PC-3 (cell line): ENCODE data around the gene PDSS2.

Experiments
- EZH2 ChIP-seq: fragments of 300-600 bp; sonication (generic); IDR thresholded peaks from one replicate; pipeline ENCODE4 v1.6.1; 2017; ENCODE audit warnings: antibody characterized with exemption, mild to moderate bottlenecking, low read length; ENCODE audit not compliant: unreplicated experiment
- EZH2phosphoT487 ChIP-seq: fragments of 300-600 bp; sonication (generic); IDR thresholded peaks from 2 replicates; pipeline ENCODE4 v1.6.1; 2018; ENCODE audit warnings: mild to moderate bottlenecking, antibody characterized with exemption, low read length, borderline replicate concordance
- TF ChIP-seq, protein P1 (sequence below): fragments of 300-600 bp; sonication (generic); conservative IDR thresholded peaks from 2 replicates; pipeline ENCODE4 v1.5.1; 2017; ENCODE audit warnings: antibody characterized with exemption, low read depth, mild to moderate bottlenecking, low read length

DNA sequence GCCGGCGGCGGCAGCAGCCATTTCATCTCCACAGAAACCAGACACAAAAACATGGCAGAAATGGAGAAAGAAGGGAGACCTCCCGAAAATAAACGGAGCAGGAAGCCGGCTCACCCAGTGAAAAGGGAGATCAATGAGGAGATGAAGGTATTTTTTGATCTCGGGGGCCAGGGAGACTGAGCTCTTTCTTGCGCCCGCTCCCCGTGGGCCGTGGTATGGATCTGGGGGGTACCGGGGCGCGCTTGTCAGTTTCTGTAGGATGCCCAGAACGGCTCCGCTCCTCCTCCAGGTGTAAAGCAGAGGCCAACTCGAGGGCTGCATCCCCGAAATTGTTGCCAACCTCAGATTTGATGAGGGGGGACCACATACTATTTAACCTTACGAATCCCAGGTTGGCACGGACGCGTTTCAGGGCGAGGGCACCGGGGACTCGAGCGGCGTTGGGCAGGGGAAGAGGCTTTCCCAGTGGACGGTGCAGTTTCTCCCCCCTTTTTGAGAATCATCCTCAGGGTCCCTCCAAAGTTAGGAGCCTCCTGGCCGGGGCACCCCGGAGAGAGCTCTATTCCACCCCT is 31.3 kb upstream of the PDSS2 start:
- TF ChIP-seq, protein P1, sequence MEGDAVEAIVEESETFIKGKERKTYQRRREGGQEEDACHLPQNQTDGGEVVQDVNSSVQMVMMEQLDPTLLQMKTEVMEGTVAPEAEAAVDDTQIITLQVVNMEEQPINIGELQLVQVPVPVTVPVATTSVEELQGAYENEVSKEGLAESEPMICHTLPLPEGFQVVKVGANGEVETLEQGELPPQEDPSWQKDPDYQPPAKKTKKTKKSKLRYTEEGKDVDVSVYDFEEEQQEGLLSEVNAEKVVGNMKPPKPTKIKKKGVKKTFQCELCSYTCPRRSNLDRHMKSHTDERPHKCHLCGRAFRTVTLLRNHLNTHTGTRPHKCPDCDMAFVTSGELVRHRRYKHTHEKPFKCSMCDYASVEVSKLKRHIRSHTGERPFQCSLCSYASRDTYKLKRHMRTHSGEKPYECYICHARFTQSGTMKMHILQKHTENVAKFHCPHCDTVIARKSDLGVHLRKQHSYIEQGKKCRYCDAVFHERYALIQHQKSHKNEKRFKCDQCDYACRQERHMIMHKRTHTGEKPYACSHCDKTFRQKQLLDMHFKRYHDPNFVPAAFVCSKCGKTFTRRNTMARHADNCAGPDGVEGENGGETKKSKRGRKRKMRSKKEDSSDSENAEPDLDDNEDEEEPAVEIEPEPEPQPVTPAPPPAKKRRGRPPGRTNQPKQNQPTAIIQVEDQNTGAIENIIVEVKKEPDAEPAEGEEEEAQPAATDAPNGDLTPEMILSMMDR: no peak
- TF ChIP-seq EZH2 (peak; percentile 17), EZH2phosphoT487 (no peak; the same call in 1 of the 2 replicates)
